Measurements from ENCODE around the gene LARP1B. TPM values are rescaled to one million over a fixed set of nuclear protein-coding genes. Genes with fewer than 3 reads are reported as not detected.
"Not testable (repeated sequence)": the region's sequence is repeated elsewhere in the genome, so short reads cannot be mapped to it uniquely, and the experiment has no call there.

LARP1B gene
- total RNA-seq, 1 donor from 2014 or later = 25.6 TPM

DNA sequence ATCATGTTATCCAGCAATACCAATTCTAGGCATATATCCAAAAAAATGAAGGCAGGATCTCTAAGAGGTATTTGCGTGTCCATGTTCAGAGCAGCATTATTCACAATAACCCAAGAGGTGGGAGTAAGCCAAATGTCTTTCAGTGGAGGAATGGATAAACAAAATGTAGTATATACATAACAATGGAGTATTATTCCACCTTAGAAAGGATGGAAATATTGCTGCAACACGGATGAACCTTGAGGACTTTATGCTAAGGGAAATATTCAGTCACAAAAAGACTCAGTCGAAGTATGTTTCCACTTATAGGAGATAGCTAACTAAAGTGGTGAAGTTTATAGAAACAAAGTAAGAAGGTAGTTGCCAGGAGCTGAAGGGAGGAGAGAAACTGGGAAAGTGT lies 74.3 kb downstream of the LARP1B start:
- DNase-seq = no peak

DNA sequence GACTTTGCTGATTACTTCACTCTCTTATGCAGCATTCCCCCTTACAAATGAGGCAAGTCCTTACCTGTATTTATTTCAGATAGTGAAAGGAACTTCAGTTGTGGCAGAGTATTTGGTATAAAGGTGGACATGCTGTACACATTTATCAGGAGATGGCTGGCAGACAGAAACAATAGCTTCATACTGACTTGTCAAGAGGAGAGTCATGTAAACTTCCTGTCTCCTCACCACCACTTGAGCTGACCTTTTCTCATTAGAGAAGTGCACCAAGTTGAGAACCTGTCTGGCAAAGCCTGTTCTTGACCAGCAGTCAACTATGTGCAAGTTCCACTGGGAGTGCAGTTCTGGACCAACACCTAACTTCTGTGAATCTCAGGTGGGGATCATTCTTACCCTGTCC lies 80.8 kb downstream of the LARP1B start:
- no peak for DNase-seq

DNA sequence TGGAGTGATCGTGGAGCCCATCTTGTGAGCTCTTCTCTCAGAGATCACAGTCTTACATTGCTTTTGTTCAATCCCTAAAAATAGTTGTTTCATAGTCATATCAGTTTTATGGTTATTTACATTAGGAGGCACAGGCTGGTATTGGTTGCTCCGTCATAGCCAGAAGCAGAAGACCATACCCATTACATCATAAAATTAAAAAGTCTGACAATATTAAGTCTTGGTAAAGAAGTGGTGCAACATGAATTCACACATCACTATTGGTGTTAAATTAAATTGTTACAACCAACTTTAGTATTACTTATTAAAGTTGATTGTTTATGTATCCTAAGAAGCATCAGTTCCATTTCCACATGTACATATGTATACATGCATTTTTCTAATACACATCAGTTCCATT lies 84.6 kb downstream of the LARP1B start:
- no peak for DNase-seq

DNA sequence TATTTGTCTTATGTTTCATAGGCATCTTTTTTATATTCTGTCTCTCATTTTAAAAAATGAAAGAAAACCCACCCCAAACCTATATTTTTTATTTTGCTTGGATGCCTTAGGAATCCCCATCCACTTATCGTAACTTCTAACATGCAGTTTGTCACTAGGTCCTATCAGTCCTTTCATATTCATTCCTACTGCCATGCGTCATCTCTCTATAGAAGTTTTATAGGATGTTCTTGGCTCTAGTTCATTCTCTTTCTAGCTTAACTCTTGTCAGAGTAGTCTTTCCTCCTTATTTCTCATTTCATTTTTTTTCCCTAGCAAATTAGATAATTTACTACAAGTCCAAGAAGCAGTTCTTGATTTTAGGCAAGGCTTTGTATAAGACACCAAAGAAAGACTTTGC lies 92.7 kb downstream of the LARP1B start:
- no peak for DNase-seq

DNA sequence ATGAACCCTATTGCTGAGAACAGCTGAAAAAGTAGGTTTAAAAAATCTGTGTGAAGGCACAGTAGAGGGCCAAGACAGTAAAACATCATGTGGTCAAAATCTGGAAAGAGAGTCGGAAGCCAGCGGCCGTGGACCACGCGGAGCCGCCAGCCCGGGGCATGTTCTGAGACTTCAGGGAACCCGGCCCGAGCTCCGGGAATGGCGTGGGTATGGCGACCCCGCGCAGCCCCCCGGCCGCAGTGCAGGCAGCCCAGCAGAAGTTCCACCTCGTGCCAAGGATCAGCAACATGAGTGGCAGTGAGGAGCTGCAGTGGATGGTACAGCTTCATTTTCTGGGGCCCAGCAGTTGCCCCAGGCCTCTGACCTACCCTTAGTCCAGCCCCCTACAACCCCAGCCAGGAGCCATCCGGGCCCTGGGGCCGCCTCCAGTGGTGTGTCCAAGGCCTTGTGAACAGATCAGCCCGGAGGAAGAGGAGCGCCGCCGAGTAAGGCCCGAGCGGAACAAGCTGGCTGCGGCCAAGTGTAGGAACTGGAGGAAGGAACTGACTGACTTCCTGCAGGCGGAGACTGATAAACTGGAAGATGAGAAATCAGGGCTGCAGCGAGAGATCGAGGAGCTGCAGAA lies 94.2 kb downstream of the LARP1B start:
- DNase-seq = no peak

DNA sequence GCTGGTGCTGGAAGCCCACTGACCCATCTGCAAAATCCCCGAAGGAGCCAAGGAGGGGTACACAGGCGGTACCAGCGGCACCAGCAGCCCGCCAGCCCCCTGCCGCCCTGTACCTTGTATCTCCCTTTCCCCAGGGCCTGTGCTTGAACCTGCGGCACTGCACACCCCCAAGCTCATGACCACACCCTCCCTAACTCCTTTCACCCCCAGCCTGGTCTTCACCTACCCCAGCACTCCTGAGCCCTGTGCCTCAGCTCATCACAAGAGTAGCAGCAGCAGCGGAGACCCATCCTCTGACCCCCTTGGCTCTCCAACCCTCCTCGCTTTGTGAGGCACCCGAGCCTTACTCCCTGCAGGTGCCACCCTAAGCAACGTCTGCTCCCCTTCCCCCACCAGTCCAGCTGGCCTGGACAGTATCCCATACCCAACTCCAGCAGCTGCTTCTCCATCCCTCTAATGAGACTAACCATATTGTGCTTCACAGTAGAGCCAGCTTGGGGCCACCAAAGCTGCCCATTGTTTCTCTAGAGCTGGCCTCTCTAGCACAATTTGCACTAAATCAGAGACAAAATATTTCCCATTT lies 94.9 kb downstream of the LARP1B start:
- no peak for DNase-seq

DNA sequence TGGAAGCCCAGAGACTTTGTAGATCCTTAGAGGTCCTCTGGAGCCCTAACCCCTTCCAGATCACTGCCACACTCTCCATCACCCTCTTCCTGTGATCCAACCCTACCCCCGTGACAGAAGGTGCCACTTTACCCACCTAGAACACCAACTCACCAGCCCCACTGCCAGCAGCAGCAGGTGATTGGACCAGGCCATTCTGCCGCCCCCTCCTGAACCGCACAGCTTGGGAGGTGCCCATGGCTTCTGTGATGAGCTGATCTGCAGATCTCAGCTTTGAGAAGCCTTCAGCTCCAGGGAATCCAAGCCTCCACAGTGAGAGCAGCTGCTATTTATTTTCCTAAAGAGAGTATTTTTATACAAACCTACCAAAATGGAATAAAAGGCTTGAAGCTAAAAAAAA lies 95.4 kb downstream of the LARP1B start:
- not testable (repeated sequence) for DNase-seq

DNA sequence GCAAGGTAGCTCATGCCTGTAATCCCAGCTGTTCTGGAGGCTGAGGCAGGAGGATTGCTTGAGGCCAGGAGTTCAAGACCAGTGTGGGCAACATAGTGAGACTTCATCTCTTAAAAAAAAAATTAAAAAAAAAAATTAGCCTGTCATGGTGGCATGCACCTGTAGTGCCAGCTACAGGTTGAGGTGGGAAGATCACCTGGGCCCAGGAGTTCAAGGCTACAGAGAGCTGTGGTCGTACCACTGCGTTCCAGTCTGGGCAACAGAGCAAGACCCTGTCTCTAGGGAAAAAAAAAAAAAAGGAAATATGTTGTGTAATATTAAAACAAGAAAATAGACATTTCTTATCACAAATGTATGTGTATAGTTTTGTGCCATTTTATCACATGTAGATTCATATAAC lies 97.8 kb downstream of the LARP1B start:
- DNase-seq = no peak

DNA sequence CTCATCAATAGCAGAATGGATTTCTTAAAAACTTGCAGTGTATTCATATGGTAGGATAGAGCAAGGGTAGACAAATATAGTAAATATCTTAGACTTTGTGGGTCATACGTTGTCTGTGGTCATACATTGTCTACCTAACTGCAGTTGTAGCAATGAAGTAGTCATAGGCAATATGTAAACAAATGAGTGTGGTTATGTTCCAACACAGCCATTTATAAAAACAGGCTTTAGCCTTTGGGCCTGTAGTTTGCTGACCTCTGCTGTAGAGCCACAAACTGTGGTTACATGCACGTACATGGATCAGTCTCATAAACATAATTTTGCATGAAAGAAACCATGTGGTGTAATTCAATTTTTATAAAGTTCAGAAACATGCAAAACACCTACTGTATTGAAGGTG lies 98.9 kb downstream of the LARP1B start:
- no peak for DNase-seq

DNA sequence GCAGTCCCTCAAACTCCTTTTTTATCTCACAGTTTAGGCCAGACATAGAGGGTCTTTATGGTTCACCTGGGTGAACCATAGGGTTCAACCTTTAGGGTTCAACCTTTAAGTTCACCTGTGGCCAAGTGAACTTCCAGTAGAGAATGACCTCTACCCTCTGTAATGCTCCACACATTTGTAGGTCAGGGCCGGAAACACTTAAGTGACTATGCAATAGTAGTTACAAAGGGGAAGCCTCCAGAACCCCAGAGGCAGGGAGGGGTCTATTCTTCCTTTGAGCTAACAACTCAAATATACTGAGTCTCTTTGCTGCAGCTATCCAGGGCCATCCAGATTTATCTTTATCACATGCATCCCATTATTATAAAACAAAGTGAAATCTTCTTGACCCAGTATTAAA lies 100.0 kb downstream of the LARP1B start:
- DNase-seq = no peak

DNA sequence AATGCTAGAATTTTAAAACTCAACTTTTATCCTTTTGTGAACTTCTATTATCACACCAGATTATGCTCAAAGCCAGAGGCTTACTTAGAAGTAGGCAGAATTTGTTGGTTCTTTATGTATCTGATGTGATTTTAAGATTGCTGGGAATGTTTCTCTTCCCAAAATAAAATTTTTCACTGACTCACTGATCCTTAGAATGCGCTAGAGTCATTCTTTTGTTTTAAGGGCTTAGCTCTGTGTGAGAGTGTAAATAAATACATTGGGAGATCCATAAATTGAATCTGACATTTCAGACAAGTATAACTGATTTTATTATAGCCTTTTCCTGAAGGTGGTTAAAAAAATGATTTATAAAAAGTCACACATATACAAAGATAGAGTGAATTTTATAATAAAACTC lies 101.3 kb downstream of the LARP1B start:
- no peak for DNase-seq

DNA sequence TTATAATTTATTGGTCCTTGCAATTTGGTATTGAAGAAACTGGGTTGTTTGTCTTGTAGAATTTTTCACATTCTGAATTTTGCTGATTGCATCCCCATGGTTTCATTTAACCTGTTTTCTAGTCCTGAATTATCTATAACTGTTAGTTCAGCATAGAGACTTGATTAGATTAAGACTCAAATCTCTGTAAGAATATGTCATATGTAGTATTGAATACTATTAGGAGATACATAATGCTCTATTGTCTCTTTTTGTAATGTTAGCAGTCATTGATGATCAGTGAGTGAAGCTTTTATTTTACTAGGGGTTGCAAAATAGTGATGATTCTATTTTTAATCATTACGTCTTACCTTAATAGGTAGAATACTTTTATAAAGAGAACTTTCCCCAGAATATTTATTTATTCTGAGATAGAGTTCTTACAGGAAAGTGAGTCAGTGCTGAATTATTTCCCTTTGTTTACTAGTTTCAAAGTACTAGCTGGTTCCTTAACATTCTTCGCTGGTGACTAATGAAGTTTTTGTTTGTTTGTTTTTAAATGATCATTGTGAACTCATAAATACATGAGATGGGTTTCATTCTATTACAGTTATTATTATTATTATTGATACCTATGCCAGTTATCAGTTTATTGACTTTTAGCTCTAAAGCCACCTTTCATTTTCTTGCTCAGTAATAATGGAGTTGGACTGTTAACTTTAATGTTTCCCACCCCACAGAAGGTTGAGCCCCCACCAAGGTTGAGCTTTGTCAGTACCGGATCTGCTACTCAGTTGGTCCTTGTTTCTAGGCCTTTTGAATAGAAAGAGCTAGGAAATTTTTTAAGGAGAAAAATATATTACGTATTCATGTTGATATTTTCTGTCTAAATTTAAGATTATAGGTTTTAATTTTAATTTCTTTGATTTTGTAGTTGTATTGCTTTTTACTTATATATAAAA lies 102.3 kb downstream of the LARP1B start:
- DNase-seq = no peak

DNA sequence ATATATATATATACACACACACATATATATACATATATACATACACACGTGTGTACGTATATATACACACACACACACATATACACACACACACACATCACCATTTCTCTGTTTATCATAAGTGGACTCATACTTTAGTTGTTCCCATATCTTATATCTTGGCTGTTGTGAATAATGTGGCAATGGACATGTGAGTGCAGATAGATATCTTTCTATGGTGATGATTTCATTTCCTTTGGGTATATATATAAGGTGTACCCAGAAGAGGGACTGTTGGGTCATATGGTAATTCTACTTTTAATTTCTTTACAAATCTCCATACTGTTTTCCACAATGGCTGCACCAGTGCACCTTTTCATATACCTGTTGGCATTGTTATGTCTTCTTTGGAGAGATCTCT lies 105.9 kb downstream of the LARP1B start:
- DNase-seq = no peak

DNA sequence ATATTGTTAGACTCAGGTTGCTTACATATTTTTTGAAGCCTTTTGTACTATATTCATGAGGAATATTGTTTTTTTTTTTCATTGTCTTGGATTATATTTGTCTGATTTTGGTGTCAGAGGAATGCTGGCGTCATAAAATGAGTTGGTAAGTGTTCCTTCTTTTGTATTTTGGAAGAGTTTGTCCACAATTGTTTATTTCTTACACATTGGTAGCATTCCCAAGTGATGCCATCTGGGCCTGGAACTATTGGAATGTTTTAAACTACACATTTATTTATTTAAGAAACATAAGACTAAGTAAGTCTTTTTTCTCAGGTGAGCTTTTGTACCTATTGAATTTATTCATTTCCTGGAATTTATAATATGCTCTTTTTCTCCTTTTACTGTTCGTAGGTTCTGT lies 107.6 kb downstream of the LARP1B start:
- no peak for DNase-seq

DNA sequence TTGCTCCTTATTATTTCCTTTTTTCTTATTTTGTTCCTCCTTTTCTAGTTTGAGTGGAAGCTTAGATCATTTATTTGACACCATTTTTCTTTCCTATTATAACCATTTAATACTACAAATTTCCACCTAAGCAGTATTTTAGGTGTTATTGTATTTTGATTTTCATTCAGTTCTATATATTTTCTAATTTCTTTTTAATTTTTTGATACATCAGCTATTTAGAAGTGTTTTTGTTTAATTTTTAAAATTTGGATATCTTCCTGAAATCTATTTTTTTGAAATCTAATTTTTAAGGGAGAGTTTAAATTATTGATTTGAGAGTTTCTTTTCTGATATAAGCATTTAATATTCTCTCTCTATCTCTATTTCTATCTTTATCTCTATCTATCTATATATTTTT lies 108.1 kb downstream of the LARP1B start:
- DNase-seq = no peak

DNA sequence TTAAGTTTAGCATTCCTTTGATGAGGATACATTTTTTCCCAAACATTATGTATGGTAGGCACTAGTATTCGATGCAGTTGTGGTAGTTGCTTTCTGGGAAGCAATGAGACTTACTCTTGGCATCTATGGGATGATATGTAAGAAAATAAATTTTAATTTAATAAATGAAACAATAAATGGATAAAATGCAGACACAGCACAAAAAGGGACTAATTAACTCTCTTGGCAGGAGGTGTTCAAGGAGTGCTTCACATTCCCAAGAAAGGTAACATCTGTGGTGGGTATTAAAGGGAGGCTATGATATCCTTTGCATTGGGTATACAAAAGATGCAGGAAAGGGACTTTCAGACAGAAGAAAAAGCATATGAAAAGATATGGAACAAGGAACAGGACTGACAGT lies 115.5 kb downstream of the LARP1B start:
- no peak for DNase-seq

DNA sequence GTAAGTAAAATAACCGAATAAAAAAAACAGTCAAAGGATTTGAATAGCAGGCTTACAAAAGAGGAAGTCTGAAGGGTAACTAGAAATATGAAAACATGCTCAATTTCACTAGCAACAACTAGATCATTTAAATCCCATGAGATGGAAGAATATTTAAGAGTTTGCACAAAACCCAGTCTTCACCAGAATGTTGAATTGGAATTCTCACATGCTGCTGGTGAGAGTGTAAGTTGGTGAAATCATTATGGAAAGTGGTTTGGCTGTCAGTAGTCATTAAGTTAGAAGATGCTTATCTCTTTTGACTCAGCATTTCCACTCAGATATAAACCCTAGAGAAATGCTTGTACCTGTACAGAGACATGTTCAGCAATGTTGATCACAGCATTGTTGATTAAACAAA lies 116.4 kb downstream of the LARP1B start:
- no peak for DNase-seq

DNA sequence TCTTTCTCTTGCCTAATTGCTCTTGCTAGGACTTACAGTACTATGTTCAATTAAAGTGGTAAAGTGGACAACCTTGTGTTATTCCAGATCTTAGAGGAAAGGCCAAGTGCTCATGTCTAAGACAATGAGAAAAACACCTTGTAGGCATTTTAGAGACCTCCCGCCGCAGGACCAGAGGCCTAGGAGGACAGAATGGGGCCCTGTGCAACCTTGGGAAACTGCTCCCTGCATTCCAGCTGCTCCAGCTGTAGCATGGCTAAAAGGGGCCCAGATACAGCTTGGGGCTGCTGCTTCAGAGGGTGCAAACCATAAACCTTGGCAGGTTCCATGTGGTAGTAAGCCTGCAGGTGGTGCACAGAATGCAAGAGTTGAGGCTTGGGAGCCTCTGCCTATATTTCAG lies 125.5 kb downstream of the LARP1B start:
- no peak for DNase-seq

DNA sequence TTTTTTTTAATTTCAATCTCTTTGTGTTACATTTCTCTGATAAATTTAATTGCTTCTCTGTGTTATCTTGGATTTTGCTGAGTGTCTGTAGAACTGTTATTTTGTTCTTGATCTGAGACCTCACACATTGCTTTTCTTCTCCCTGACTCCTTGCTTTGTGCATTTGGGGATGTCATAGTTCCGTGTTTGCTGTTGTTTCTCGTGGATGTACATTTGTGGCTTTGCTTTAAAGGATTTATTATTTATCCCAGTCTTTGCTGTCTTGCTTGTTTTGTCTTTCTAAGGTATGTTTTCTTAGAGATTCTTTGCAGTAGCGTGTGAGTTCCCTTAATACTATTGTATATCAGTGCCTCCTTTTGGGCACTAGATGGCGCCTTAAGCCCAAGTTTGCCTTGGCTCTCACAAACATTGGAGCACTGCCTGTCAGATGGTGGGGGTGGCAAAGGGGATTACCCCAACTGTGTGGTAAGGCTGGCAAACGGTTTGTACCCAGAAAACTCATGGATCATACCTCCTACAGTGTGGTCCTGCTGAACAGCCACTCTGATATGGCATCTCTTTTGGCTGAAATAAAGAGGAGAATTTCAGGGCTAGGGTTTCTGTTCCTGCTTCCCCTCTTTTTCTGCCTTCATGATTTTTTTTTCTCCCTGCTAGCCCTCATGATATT lies 130.1 kb downstream of the LARP1B start:
- DNase-seq = peak; percentile 17

DNA sequence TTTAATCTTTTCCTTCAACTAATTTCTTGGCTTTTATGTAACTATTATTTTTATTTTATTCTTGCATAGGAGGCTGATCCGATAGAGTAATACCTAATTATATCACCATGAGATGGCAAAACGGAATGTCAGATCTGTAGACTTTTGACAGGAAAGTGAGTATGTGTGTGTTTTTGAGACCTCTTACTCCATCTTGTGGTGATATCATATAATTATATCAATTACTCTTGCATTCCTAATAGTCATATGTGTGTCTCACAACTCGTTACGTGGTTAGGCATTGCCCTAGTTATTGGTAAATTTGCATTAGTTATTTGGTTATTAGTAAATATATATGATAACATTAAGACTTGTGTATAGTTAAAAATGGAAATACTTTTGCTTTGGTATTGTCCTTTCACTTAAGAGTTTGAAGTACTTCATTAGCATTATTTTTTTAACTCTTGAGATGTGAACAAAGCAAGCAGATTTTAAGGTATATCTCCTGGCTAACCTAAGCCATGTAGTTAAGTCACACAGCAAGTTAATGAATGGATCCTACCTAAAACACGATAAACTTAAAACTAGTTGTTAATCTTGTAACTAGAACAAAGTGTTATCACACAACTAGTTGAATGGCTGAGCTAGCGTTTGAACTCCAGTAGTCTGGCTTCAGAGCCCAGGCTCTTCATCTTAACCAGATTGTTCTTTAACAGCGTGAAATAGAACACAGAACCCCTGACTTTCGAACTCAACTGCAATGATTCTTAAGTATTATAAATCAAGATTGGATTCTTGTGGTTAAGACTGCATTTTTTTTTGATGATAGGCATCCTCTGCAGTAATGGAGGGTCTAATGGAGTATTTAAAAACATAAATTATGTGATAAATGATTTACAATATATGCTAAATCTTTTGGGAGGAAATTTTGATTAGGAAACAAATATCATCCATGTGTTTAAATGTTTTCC lies 159.4 kb downstream of the LARP1B start:
- DNase-seq = no peak

DNA sequence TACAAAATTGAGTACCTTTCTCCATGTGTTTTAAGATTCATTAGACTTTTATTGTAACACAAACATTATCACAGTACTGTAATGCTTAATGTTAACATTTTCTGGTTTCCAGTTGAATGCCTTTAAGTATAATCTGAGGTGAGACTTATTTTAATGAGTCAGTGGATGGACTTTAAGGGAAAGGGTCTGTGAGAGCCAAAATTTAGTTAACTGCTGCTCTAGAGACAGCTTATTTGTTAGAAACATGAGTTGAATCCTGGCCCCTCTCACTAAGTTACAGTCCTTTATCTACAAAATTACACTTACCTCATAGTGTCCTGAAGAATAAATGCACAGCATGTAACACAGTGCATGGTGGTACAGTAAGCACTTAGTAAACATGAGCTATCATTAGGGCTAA lies 160.5 kb downstream of the LARP1B start:
- DNase-seq = no peak

DNA sequence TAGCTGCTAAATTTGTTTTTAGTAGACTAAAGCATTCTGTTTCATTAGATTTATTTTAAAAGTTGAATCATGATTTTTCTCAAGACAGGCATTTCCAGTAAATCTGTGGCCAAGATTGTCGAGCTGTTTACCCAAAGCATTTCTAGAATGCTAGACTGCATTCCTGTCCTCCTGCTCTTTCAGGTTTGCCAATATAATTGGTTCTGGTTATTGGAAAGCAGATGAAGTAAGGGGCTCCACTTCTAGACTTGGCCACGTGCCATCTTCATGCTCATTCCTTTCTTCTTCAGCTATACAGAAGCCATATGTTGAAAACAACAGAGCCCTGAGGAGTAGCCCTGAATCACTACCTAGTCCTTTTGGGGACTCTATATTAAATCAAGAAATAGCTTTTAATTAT lies 164.0 kb downstream of the LARP1B start:
- DNase-seq = no peak
